Measurements from ENCODE around the gene HMCN1.

- TF ChIP-seq CTCF (IDR thresholded peaks at IDR 0.05) (no peak), POLR2A (IDR thresholded peaks at IDR 0.05) (no peak), POLR2AphosphoS5 (IDR thresholded peaks at IDR 0.05) (no peak), EP300 (IDR thresholded peaks at IDR 0.05) (no peak)
Observed at GRCh38 chr1:185804206-185804605, 70.0 kb downstream of the HMCN1 start.
